ENCODE measurements around the gene MYBPC1.

Gene MYBPC1

DNA sequence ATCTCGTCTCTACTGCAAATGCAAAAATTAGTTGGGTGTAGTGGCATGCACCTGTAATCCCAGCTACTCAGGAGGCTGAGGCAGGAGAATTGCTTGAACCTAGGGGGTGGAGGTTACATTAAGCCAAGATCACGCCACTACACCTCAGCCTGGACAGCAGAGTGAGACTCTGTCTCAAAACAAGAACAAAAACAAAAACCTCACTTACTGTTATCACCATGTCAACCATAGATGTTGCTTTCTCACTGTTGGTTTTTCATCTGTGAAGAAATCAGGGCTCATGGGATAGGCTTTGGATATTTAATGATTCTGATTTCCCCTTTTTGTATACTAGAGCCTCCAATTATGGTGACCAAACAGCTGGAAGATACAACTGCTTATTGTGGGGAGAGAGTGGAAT lies 52.9 kb downstream of the MYBPC1 start:
- Histone ChIP-seq H3K27ac (no peak overlapping the region), H3K27me3 (ENCODE audit: control insufficient read depth, insufficient read depth, low read length) (no peaks in the 10 kb centered on the region), H3K79me2 (no peaks in the 10 kb centered on the region), H3K4me1 (no peaks in the 10 kb centered on the region), H3K36me3 (ENCODE audit: control insufficient read depth, insufficient read depth, low read length) (no peaks in the 10 kb centered on the region), H3K4me3 (ENCODE audit: low read depth, low read length) (no peak overlapping the region), H2AFZ (no peak overlapping the region), H3K4me2 (ENCODE audit: low read length) (no peak overlapping the region), H3K9me3 (ENCODE audit: control insufficient read depth, low read length) (no peaks in the 10 kb centered on the region), H3K9ac (no peak overlapping the region)
- TF ChIP-seq, protein P1, sequence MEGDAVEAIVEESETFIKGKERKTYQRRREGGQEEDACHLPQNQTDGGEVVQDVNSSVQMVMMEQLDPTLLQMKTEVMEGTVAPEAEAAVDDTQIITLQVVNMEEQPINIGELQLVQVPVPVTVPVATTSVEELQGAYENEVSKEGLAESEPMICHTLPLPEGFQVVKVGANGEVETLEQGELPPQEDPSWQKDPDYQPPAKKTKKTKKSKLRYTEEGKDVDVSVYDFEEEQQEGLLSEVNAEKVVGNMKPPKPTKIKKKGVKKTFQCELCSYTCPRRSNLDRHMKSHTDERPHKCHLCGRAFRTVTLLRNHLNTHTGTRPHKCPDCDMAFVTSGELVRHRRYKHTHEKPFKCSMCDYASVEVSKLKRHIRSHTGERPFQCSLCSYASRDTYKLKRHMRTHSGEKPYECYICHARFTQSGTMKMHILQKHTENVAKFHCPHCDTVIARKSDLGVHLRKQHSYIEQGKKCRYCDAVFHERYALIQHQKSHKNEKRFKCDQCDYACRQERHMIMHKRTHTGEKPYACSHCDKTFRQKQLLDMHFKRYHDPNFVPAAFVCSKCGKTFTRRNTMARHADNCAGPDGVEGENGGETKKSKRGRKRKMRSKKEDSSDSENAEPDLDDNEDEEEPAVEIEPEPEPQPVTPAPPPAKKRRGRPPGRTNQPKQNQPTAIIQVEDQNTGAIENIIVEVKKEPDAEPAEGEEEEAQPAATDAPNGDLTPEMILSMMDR (IDR thresholded peaks at IDR 0.05) = no peak

DNA sequence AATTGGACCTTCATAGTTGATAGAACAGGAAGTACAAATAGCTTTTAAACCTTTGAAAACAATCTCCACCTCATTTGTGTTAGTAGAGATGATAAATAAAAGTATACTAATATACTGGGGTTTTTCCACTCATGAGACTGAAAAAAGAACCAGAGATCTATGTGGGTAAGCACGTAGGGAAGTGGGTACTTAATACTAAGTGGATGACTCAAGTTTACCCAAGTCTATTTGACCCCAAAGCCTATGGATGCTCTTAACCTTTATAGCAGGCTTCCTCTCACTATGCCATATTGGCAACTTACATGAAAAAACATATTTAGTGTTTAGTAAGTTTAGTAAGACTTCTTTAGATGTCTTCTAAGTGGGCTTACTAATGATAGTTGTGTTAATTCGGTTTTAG lies 53.4 kb downstream of the MYBPC1 start:
- Histone ChIP-seq H2AFZ (no peak overlapping the region), H3K79me2 (no peaks in the 10 kb centered on the region), H3K4me3 (ENCODE audit: low read depth, low read length) (no peak overlapping the region), H3K36me3 (ENCODE audit: control insufficient read depth, insufficient read depth, low read length) (no peaks in the 10 kb centered on the region), H3K27me3 (ENCODE audit: control insufficient read depth, insufficient read depth, low read length) (no peaks in the 10 kb centered on the region), H3K4me1 (no peaks in the 10 kb centered on the region), H3K27ac (no peak overlapping the region), H3K9me3 (ENCODE audit: control insufficient read depth, low read length) (no peaks in the 10 kb centered on the region), H3K4me2 (ENCODE audit: low read length) (no peak overlapping the region), H3K9ac (no peak overlapping the region)
- TF ChIP-seq, protein P1 (IDR thresholded peaks at IDR 0.05) = no peak

DNA sequence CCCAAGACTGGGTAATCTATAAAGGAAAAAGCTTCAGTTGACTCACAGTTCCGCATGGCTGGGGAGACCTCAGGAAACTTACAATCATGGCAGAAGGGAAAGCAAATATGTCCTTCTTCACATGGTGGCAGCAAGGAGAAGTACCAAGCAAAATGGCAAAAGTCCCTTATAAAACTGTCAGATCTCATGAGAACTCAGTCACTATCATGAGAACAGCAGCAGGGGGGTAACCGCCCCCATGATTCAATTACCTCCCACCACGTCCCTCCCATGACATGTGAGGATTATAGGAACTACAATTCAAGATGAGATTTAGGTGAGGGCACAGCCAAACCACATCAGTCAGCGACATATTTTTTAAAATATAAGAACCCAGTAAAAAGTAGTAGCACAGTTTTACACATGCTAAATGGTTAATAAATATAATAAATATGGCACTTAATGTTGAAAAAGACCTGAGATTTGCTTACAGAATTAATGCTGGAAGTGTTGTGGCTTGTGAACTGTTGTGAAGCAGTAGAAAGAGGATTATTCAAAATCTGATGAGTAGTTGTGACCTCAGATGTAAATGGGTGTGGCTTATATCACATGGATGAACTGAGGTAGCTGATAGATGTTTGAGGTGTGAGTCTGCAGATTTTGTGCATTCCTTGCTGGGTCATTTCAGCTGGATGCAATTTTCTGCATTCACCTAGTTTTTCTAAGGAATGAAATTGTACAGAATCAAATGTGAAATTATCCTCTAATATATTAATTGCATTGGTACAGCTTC lies 55.8 kb downstream of the MYBPC1 start:
- H3K79me2 ChIP-seq = no peaks in the 10 kb centered on the region
- H3K27ac ChIP-seq = no peak overlapping the region
- no peak overlapping the region for H3K4me3 ChIP-seq (ENCODE audit: low read depth, low read length)
- TF ChIP-seq, protein P1 (IDR thresholded peaks at IDR 0.05) = no peak
- H3K4me1 ChIP-seq = no peaks in the 10 kb centered on the region
- no peaks in the 10 kb centered on the region for H3K27me3 ChIP-seq (ENCODE audit: control insufficient read depth, insufficient read depth, low read length)
- H3K4me2 ChIP-seq (ENCODE audit: low read length) = no peak overlapping the region
- H2AFZ ChIP-seq = no peak overlapping the region
- no peak overlapping the region for H3K9ac ChIP-seq
- H3K36me3 ChIP-seq (ENCODE audit: control insufficient read depth, insufficient read depth, low read length) = no peaks in the 10 kb centered on the region
- no peaks in the 10 kb centered on the region for H3K9me3 ChIP-seq (ENCODE audit: control insufficient read depth, low read length)

DNA sequence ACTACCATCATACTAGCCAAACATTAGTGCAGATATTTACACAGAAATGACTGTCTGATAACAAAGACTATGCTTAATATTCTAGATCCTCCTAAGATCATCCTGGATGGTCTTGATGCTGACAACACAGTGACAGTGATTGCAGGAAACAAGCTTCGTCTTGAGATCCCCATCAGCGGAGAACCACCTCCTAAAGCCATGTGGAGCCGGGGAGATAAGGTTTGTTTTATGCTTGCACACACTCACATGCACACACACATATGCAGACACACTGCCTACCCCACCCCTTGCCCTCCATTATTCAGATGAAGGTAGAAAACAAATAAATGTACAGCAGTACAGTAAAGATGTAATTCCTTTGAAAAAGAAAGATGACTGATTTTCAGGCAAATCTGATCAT lies 58.3 kb downstream of the MYBPC1 start:
- TF ChIP-seq, protein P1 (IDR thresholded peaks at IDR 0.05) = no peak
- Histone ChIP-seq H3K4me2 (ENCODE audit: low read length) (no peak overlapping the region), H3K4me1 (no peaks in the 10 kb centered on the region), H3K27me3 (ENCODE audit: control insufficient read depth, insufficient read depth, low read length) (no peaks in the 10 kb centered on the region), H3K4me3 (ENCODE audit: low read depth, low read length) (no peak overlapping the region), H3K9me3 (ENCODE audit: control insufficient read depth, low read length) (no peaks in the 10 kb centered on the region), H2AFZ (no peak overlapping the region), H3K9ac (no peak overlapping the region), H3K27ac (no peak overlapping the region), H3K36me3 (ENCODE audit: control insufficient read depth, insufficient read depth, low read length) (no peaks in the 10 kb centered on the region), H3K79me2 (no peaks in the 10 kb centered on the region)

DNA sequence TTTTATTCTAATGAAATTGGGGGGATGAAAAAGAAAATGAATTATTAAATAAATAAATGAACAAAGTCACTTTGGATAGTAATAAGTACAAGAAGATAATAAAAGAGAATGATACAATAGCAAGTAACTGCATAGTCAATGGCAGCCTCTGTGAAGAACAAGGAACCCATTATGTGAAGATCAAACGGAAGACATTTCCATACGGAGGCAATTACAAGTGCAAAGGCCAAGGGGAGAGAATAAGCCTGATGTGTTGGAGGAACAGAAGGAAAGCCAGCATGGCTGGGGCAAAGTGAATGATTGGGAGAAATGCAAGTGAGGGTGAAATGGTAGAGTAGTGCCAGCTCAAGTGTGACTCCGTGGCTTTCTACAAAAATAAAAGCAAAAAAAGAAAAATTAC lies 58.7 kb downstream of the MYBPC1 start:
- TF ChIP-seq, protein P1 (IDR thresholded peaks at IDR 0.05) = no peak
- no peak overlapping the region for H3K9ac ChIP-seq
- H2AFZ ChIP-seq = no peak overlapping the region
- H3K4me2 ChIP-seq (ENCODE audit: low read length) = no peak overlapping the region
- H3K4me3 ChIP-seq (ENCODE audit: low read depth, low read length) = no peak overlapping the region
- no peak overlapping the region for H3K27ac ChIP-seq
- H3K36me3 ChIP-seq (ENCODE audit: control insufficient read depth, insufficient read depth, low read length) = no peaks in the 10 kb centered on the region
- no peaks in the 10 kb centered on the region for H3K79me2 ChIP-seq
- H3K4me1 ChIP-seq = no peaks in the 10 kb centered on the region
- no peaks in the 10 kb centered on the region for H3K27me3 ChIP-seq (ENCODE audit: control insufficient read depth, insufficient read depth, low read length)
- H3K9me3 ChIP-seq (ENCODE audit: control insufficient read depth, low read length) = no peaks in the 10 kb centered on the region
